Activated T-cell treated with anti-CD3 and anti-CD28 coated beads, Interleukin-2, amount 50 U/mL, for 4 hours (primary cell): ENCODE results near the gene CMSS1. TPM values are rescaled to one million over a fixed set of nuclear protein-coding genes. Genes with fewer than 3 reads are reported as not detected.

ENCODE experiments used
- ATAC-seq, 2 donors: fragments of 200-7000 bp; cut with Tn5 transposase; one replicate each; pipeline ENCODE4 v1.10.0; 2021
- DNase-seq: peaks from one replicate; pipeline ENCODE4 v3.0.0-alpha.2; 2020
- H3K27me3 Mint-ChIP-seq: one replicate; pipeline ENCODE4 v1.8.0; 2021; ENCODE audit warnings: low read depth, mixed read lengths
- H3K36me3 Mint-ChIP-seq: one replicate; pipeline ENCODE4 v1.8.0; 2022; ENCODE audit warnings: mixed read lengths; ENCODE audit not compliant: insufficient read depth
- H3K4me1 Mint-ChIP-seq: one replicate; pipeline ENCODE4 v1.8.0; 2021; ENCODE audit warnings: low read depth, mixed read lengths
- H3K4me3 Mint-ChIP-seq: one replicate; pipeline ENCODE4 v1.8.0; 2021; ENCODE audit warnings: mild to moderate bottlenecking, moderate library complexity, mixed read lengths
- H3K9me3 Mint-ChIP-seq: one replicate; pipeline ENCODE4 v1.8.0; 2021; ENCODE audit warnings: mixed read lengths
- total RNA-seq, 3 donors: library from RNA; stranded (reverse); gene quantifications; one replicate each; pipeline ENCODE4 v1.2.1, GENCODE V29; 2021

The CMSS1 gene
- total RNA-seq, 3 donors from 2014 or later: 126 to 157 (median 136) TPM

GRCh38 chr3:99961756-99962515 lies 144.3 kb downstream of the CMSS1 start:
- H3K4me1 Mint-ChIP-seq: no peaks in the 10 kb centered on the region
- no peak for ATAC-seq
- no peaks in the 10 kb centered on the region for H3K9me3 Mint-ChIP-seq
- no peaks in the 10 kb centered on the region for H3K27me3 Mint-ChIP-seq
- H3K4me3 Mint-ChIP-seq: no peak overlapping the region
- DNase-seq: no peak
- H3K36me3 Mint-ChIP-seq: peaks cover 7% of the 10 kb centered on the region

- ATAC-seq: no peak
- H3K27me3 Mint-ChIP-seq: no peaks in the 10 kb centered on the region
- peaks cover 12% of the 10 kb centered on the region for H3K36me3 Mint-ChIP-seq
- no peaks in the 10 kb centered on the region for H3K9me3 Mint-ChIP-seq
- DNase-seq: no peak
- no peaks in the 10 kb centered on the region for H3K4me1 Mint-ChIP-seq
- H3K4me3 Mint-ChIP-seq: no peak overlapping the region
These were observed 145.0 kb downstream of the CMSS1 start for GRCh38 chr3:99962703-99963102.

- no peak for ATAC-seq
- H3K9me3 Mint-ChIP-seq: no peaks in the 10 kb centered on the region
- H3K4me3 Mint-ChIP-seq: no peak overlapping the region
- H3K36me3 Mint-ChIP-seq: peaks cover 15% of the 10 kb centered on the region
- H3K4me1 Mint-ChIP-seq: peaks cover 13% of the 10 kb centered on the region
- DNase-seq: no peak
- H3K27me3 Mint-ChIP-seq: no peaks in the 10 kb centered on the region
These were observed 147.4 kb downstream of the CMSS1 start for GRCh38 chr3:99965077-99965476.

- no peak for DNase-seq
- no peaks in the 10 kb centered on the region for H3K9me3 Mint-ChIP-seq
- H3K4me3 Mint-ChIP-seq: no peak overlapping the region
- H3K27me3 Mint-ChIP-seq: no peaks in the 10 kb centered on the region
- H3K4me1 Mint-ChIP-seq: peaks cover 13% of the 10 kb centered on the region
- no peak for ATAC-seq
- H3K36me3 Mint-ChIP-seq: peaks cover 15% of the 10 kb centered on the region
These were observed 148.2 kb downstream of the CMSS1 start for GRCh38 chr3:99965681-99966408.

GRCh38 chr3:99966662-99967416 lies 149.2 kb downstream of the CMSS1 start:
- ATAC-seq (no peak), DNase-seq (no peak)
- Mint-ChIP-seq H3K4me3 (no peak overlapping the region), H3K4me1 (peaks cover 13% of the 10 kb centered on the region), H3K9me3 (no peaks in the 10 kb centered on the region), H3K27me3 (no peaks in the 10 kb centered on the region), H3K36me3 (peaks cover 13% of the 10 kb centered on the region)

GRCh38 chr3:99967796-99968195 lies 150.1 kb downstream of the CMSS1 start:
- H3K4me1 Mint-ChIP-seq: peaks cover 13% of the 10 kb centered on the region
- H3K27me3 Mint-ChIP-seq: no peaks in the 10 kb centered on the region
- no peak for DNase-seq
- no peak for ATAC-seq
- no peaks in the 10 kb centered on the region for H3K9me3 Mint-ChIP-seq
- no peak overlapping the region for H3K4me3 Mint-ChIP-seq
- peaks cover 13% of the 10 kb centered on the region for H3K36me3 Mint-ChIP-seq

GRCh38 chr3:99969136-99969535 lies 151.5 kb downstream of the CMSS1 start:
- H3K4me3 Mint-ChIP-seq: no peak overlapping the region
- DNase-seq: no peak
- peaks cover 13% of the 10 kb centered on the region for H3K4me1 Mint-ChIP-seq
- H3K27me3 Mint-ChIP-seq: no peaks in the 10 kb centered on the region
- H3K36me3 Mint-ChIP-seq: peaks cover 12% of the 10 kb centered on the region
- no peak for ATAC-seq
- no peaks in the 10 kb centered on the region for H3K9me3 Mint-ChIP-seq

GRCh38 chr3:99970198-99970597 lies 152.5 kb downstream of the CMSS1 start:
- Mint-ChIP-seq H3K4me1 (peaks cover 13% of the 10 kb centered on the region), H3K4me3 (no peak overlapping the region), H3K27me3 (no peaks in the 10 kb centered on the region), H3K36me3 (peaks cover 14% of the 10 kb centered on the region), H3K9me3 (no peaks in the 10 kb centered on the region)
- ATAC-seq (no peak), DNase-seq (no peak)

- DNase-seq: no peak
- no peaks in the 10 kb centered on the region for H3K27me3 Mint-ChIP-seq
- no peak overlapping the region for H3K4me3 Mint-ChIP-seq
- peaks cover 13% of the 10 kb centered on the region for H3K4me1 Mint-ChIP-seq
- peaks cover 2% of the 10 kb centered on the region for H3K9me3 Mint-ChIP-seq
- H3K36me3 Mint-ChIP-seq: peaks cover 16% of the 10 kb centered on the region
- no peak for ATAC-seq
These were observed 154.1 kb downstream of the CMSS1 start for GRCh38 chr3:99971761-99972160.

GRCh38 chr3:99972380-99973104 lies 154.9 kb downstream of the CMSS1 start:
- ATAC-seq (no peak), DNase-seq (no peak)
- H3K36me3 Mint-ChIP-seq: peaks cover 16% of the 10 kb centered on the region
- no peak overlapping the region for H3K4me3 Mint-ChIP-seq
- H3K27me3 Mint-ChIP-seq: no peaks in the 10 kb centered on the region
- H3K9me3 Mint-ChIP-seq: peaks cover 8% of the 10 kb centered on the region
- peaks cover 13% of the 10 kb centered on the region for H3K4me1 Mint-ChIP-seq

GRCh38 chr3:99974989-99975388 lies 157.3 kb downstream of the CMSS1 start:
- Mint-ChIP-seq H3K36me3 (peaks cover 13% of the 10 kb centered on the region), H3K4me1 (no peaks in the 10 kb centered on the region), H3K4me3 (no peak overlapping the region), H3K9me3 (peaks cover 8% of the 10 kb centered on the region), H3K27me3 (no peaks in the 10 kb centered on the region)
- DNase-seq (no peak), ATAC-seq (no peak)

GRCh38 chr3:99976584-99976983 lies 158.9 kb downstream of the CMSS1 start:
- Mint-ChIP-seq H3K4me1 (no peaks in the 10 kb centered on the region), H3K27me3 (no peaks in the 10 kb centered on the region), H3K36me3 (peaks cover 18% of the 10 kb centered on the region), H3K9me3 (peaks cover 8% of the 10 kb centered on the region), H3K4me3 (no peak overlapping the region)
- DNase-seq: no peak
- ATAC-seq: no peak

GRCh38 chr3:99978221-99978620 lies 160.6 kb downstream of the CMSS1 start:
- ATAC-seq: no peak

GRCh38 chr3:99980606-99981005 lies 162.9 kb downstream of the CMSS1 start:
- Mint-ChIP-seq H3K4me1 (no peaks in the 10 kb centered on the region), H3K4me3 (no peak overlapping the region), H3K9me3 (peaks cover 8% of the 10 kb centered on the region), H3K27me3 (no peaks in the 10 kb centered on the region), H3K36me3 (peaks cover 12% of the 10 kb centered on the region)
- ATAC-seq (no peak), DNase-seq (no peak)

More at GRCh38 chr3:99978221-99978620, 160.6 kb downstream of the CMSS1 start:
- no peaks in the 10 kb centered on the region for H3K4me1 Mint-ChIP-seq
- DNase-seq: no peak
- H3K36me3 Mint-ChIP-seq: peaks cover 14% of the 10 kb centered on the region
- no peaks in the 10 kb centered on the region for H3K27me3 Mint-ChIP-seq
- peaks cover 8% of the 10 kb centered on the region for H3K9me3 Mint-ChIP-seq
- no peak overlapping the region for H3K4me3 Mint-ChIP-seq
